OCI-LY1 (cell line): ENCODE measurements around the gene GPR176.

Source experiments
- H2AFZ ChIP-seq: fragments of 200-600 bp; sonication (generic), shearing (Covaris generic); 2 replicates; pipeline ENCODE4 v1.6.0; 2014; ENCODE audit warnings: antibody characterized with exemption, mild to moderate bottlenecking, low read length
- H3F3A ChIP-seq: fragments of 200-600 bp; sonication (generic), shearing (Covaris generic); 2 replicates; pipeline ENCODE4 v1.6.0; 2014; ENCODE audit warnings: mild to moderate bottlenecking, antibody characterized with exemption, low read length, moderate library complexity; ENCODE audit not compliant: insufficient read depth
- H3K27ac ChIP-seq: fragments of 200-600 bp; sonication (generic); 2 replicates; pipeline ENCODE4 v1.5.1; 2014; ENCODE audit warnings: low read length, mixed run types, mild to moderate bottlenecking, low read depth; ENCODE audit not compliant: poor library complexity, severe bottlenecking
- H3K27me3 ChIP-seq: fragments of 200-600 bp; sonication (generic); 2 replicates; pipeline ENCODE4 v1.6.0; 2014; ENCODE audit warnings: antibody characterized with exemption, mild to moderate bottlenecking, low read length, moderate library complexity; ENCODE audit not compliant: insufficient read depth
- H3K36me3 ChIP-seq: fragments of 200-600 bp; sonication (generic); 2 replicates; pipeline ENCODE4 v1.6.1; 2014; ENCODE audit warnings: mild to moderate bottlenecking, antibody characterized with exemption, low read length, moderate library complexity, mixed read lengths; ENCODE audit not compliant: insufficient read depth
- H3K4me1 ChIP-seq: fragments of 200-600 bp; sonication (generic); 2 replicates; pipeline ENCODE4 v1.5.1; 2014; ENCODE audit warnings: mild to moderate bottlenecking, low read length, moderate library complexity; ENCODE audit not compliant: insufficient read depth, severe bottlenecking
- H3K4me2 ChIP-seq: fragments of 200-600 bp; sonication (generic), shearing (Covaris generic); 2 replicates; pipeline ENCODE4 v1.6.1; 2014; ENCODE audit warnings: low read length
- H3K4me3 ChIP-seq: fragments of 200-600 bp; sonication (generic); 2 replicates; pipeline ENCODE4 v1.5.1; 2014; ENCODE audit warnings: low read length, low read depth, mild to moderate bottlenecking, mixed read lengths; ENCODE audit not compliant: poor library complexity, severe bottlenecking
- H3K79me2 ChIP-seq: fragments of 200-600 bp; shearing (Covaris generic); 2 replicates; pipeline ENCODE4 v1.6.1; 2016; ENCODE audit warnings: mixed run types, low read length, mixed read lengths; ENCODE audit not compliant: insufficient read depth
- H3K9ac ChIP-seq: fragments of 200-600 bp; sonication (generic), shearing (Covaris generic); 2 replicates; pipeline ENCODE4 v1.6.1; 2014; ENCODE audit warnings: mild to moderate bottlenecking, low read length, mixed read lengths
- H3K9me2 ChIP-seq: fragments of 200-600 bp; sonication (generic), shearing (Covaris generic); 2 replicates; pipeline ENCODE4 v1.6.1; 2014; ENCODE audit warnings: low read depth, mild to moderate bottlenecking, low read length, mixed read lengths
- H3K9me3 ChIP-seq: fragments of 200-600 bp; shearing (Covaris generic); 2 replicates; pipeline ENCODE4 v1.6.1; 2014; ENCODE audit warnings: low read length, mixed read lengths
- H4K20me1 ChIP-seq: fragments of 200-600 bp; sonication (generic), shearing (Covaris generic); 2 replicates; pipeline ENCODE4 v1.6.0; 2016; ENCODE audit warnings: mild to moderate bottlenecking, low read length; ENCODE audit not compliant: insufficient read depth
- CTCF ChIP-seq: fragments of 200-600 bp; sonication (generic), shearing (Covaris generic); IDR thresholded peaks from 2 replicates; pipeline ENCODE4 v1.5.1; 2017; ENCODE audit warnings: mild to moderate bottlenecking, antibody characterized with exemption, low read length, moderate library complexity, mixed read lengths
- EZH2 ChIP-seq: fragments of 200-600 bp; sonication (generic), shearing (Covaris generic); IDR thresholded peaks from 2 replicates; pipeline ENCODE4 v1.8.0; 2017; ENCODE audit warnings: borderline replicate concordance, mixed run types, mild to moderate bottlenecking, antibody characterized with exemption, low read length, moderate library complexity, mixed read lengths

Gene GPR176

GRCh38 chr15:39942101-39942752 lies 22.2 kb upstream of the GPR176 start:
- Histone ChIP-seq H3K4me1 (peaks cover 26% of the 10 kb centered on the region), H3F3A (no peaks in the 10 kb centered on the region), H3K4me3 (no peak overlapping the region), H3K9me2 (no peaks in the 10 kb centered on the region), H3K27ac (no peak overlapping the region), H3K27me3 (no peaks in the 10 kb centered on the region), H3K4me2 (no peak overlapping the region), H2AFZ (no peak overlapping the region), H3K9ac (no peak overlapping the region), H3K36me3 (peaks cover 63% of the 10 kb centered on the region), H4K20me1 (no peaks in the 10 kb centered on the region), H3K9me3 (no peaks in the 10 kb centered on the region), H3K79me2 (peaks cover 2% of the 10 kb centered on the region; the same call in 1 of the 2 replicates)
- TF ChIP-seq CTCF (no peak), EZH2 (no peak)

GRCh38 chr15:39939487-39940452 lies 19.7 kb upstream of the GPR176 start:
- Histone ChIP-seq H2AFZ (no peak overlapping the region), H3K4me3 (no peak overlapping the region), H3K79me2 (peaks cover 6% of the 10 kb centered on the region; the same call in 1 of the 2 replicates), H3K27me3 (no peaks in the 10 kb centered on the region), H3K9me3 (no peaks in the 10 kb centered on the region), H4K20me1 (no peaks in the 10 kb centered on the region), H3K9ac (no peak overlapping the region), H3K9me2 (no peaks in the 10 kb centered on the region), H3K36me3 (peaks cover 51% of the 10 kb centered on the region), H3F3A (no peaks in the 10 kb centered on the region), H3K4me2 (no peak overlapping the region), H3K27ac (peak overlapping the region; percentile 12), H3K4me1 (peaks cover 46% of the 10 kb centered on the region)
- TF ChIP-seq EZH2, result no peak
- TF ChIP-seq CTCF, result no peak

- peaks cover 6% of the 10 kb centered on the region; the same call in 1 of the 2 replicates for H3K79me2 ChIP-seq
- TF ChIP-seq EZH2, result no peak
- TF ChIP-seq CTCF, result no peak
- no peak overlapping the region for H3K4me2 ChIP-seq
- H3K27ac ChIP-seq, result no peak overlapping the region
- H3K9ac ChIP-seq, result no peak overlapping the region
- no peaks in the 10 kb centered on the region for H3F3A ChIP-seq
- H3K9me2 ChIP-seq, result no peaks in the 10 kb centered on the region
- H4K20me1 ChIP-seq, result no peaks in the 10 kb centered on the region
- H2AFZ ChIP-seq, result no peak overlapping the region
- H3K4me1 ChIP-seq, result peaks cover 50% of the 10 kb centered on the region
- peaks cover 30% of the 10 kb centered on the region for H3K36me3 ChIP-seq
- H3K4me3 ChIP-seq, result no peak overlapping the region
- no peaks in the 10 kb centered on the region for H3K27me3 ChIP-seq
- H3K9me3 ChIP-seq, result no peaks in the 10 kb centered on the region
Measured at GRCh38 chr15:39937696-39938095, 17.6 kb upstream of the GPR176 start.
